HG03439 (cell line): ENCODE results near the gene EIF3K.
"Not testable (repeated sequence)": the region's sequence is repeated elsewhere in the genome, so short reads cannot be mapped to it uniquely, and the experiment has no call there.

Experiments used
- ATAC-seq: cut with Tn5 transposase; IDR thresholded peaks from one replicate; pipeline ENCODE4 v1.9.1; 2021; ENCODE audit warnings: mild to moderate bottlenecking, moderate library complexity; ENCODE audit not compliant: unreplicated experiment

The EIF3K gene

GRCh38 chr19:38618590-38619360 lies at the start of gene EIF3K:
TSS of gene EIF3K (plus strand) at chr19:38619188. CDS start at chr19:38619269, 81 bp downstream.
- peak; percentile 68 for ATAC-seq

- no peak for ATAC-seq
Measured at GRCh38 chr19:38569368-38569983, 49.5 kb upstream of the EIF3K start.

- no peak for ATAC-seq
Measured at GRCh38 chr19:38571682-38572081, 47.3 kb upstream of the EIF3K start.

- ATAC-seq: no peak
Measured at GRCh38 chr19:38577826-38578225, 41.2 kb upstream of the EIF3K start.

GRCh38 chr19:38579304-38579703 lies 39.7 kb upstream of the EIF3K start:
- not testable (repeated sequence) for ATAC-seq

- no peak for ATAC-seq
Measured at GRCh38 chr19:38580080-38580479, 38.9 kb upstream of the EIF3K start.

- ATAC-seq: peak; percentile 64
Measured at GRCh38 chr19:38583219-38583984, 35.6 kb upstream of the EIF3K start.

- ATAC-seq: no peak
Measured at GRCh38 chr19:38583985-38584305, 35.0 kb upstream of the EIF3K start.

GRCh38 chr19:38587562-38587961 lies 31.4 kb upstream of the EIF3K start:
- no peak for ATAC-seq

GRCh38 chr19:38588041-38588440 lies 30.9 kb upstream of the EIF3K start:
- ATAC-seq: no peak

- ATAC-seq: no peak
Measured at GRCh38 chr19:38592940-38593339, 26.0 kb upstream of the EIF3K start.

GRCh38 chr19:38596057-38596981 lies 22.7 kb upstream of the EIF3K start:
- ATAC-seq: no peak

GRCh38 chr19:38597075-38597474 lies 21.9 kb upstream of the EIF3K start:
- ATAC-seq: no peak

GRCh38 chr19:38599722-38600121 lies 19.3 kb upstream of the EIF3K start:
- no peak for ATAC-seq

GRCh38 chr19:38602856-38603255 lies 16.1 kb upstream of the EIF3K start:
- ATAC-seq: not testable (repeated sequence)

GRCh38 chr19:38606131-38606530 lies 12.9 kb upstream of the EIF3K start:
- ATAC-seq: no peak

- no peak for ATAC-seq
Measured at GRCh38 chr19:38614289-38614688, 4.7 kb upstream of the EIF3K start.

GRCh38 chr19:38615007-38615581 lies 3.9 kb upstream of the EIF3K start:
- ATAC-seq: no peak

GRCh38 chr19:38616265-38616664 lies 2.7 kb upstream of the EIF3K start:
- ATAC-seq: no peak

- no peak for ATAC-seq
Measured at GRCh38 chr19:38617283-38617763, 1.7 kb upstream of the EIF3K start.
